DMS 273 (cell line): Measurements from ENCODE around the gene GOLIM4.
A peak's percentile ranks its signal among the peaks of the same experiment; 100 is the strongest.

Source experiments
- DNase-seq: peaks from one replicate; lab custom pipeline; 2025; ENCODE audit not compliant: unreplicated experiment; lab: John Stamatoyannopoulos, UW

The GOLIM4 gene

GRCh38 chr3:168097381-168097780 lies 1.7 kb upstream of the GOLIM4 start:
- DNase-seq: no peak

GRCh38 chr3:168096210-168096652 lies 507 bp upstream of the GOLIM4 start:
- DNase-seq: peak; percentile 99

- peak; percentile 92 for DNase-seq
These were observed 680 bp downstream of the GOLIM4 start for GRCh38 chr3:168094877-168095610.

- peak; percentile 94 for DNase-seq
These were observed 1.2 kb downstream of the GOLIM4 start for GRCh38 chr3:168094580-168094876.

GRCh38 chr3:168093790-168094189 lies 1.9 kb downstream of the GOLIM4 start:
- DNase-seq: no peak

- peak; percentile 52 for DNase-seq
These were observed 2.5 kb downstream of the GOLIM4 start for GRCh38 chr3:168093229-168093628.

GRCh38 chr3:168091941-168092340 lies 3.8 kb downstream of the GOLIM4 start:
- peak; percentile 45 for DNase-seq

GRCh38 chr3:168091302-168091858 lies 4.3 kb downstream of the GOLIM4 start:
- DNase-seq: no peak

- no peak for DNase-seq
These were observed 5.2 kb downstream of the GOLIM4 start for GRCh38 chr3:168090306-168091085.

GRCh38 chr3:168089179-168089771 lies 6.4 kb downstream of the GOLIM4 start:
- no peak for DNase-seq

- DNase-seq: peak; percentile 77
These were observed 7.5 kb downstream of the GOLIM4 start for GRCh38 chr3:168088106-168088720.

- DNase-seq: no peak
These were observed 8.2 kb downstream of the GOLIM4 start for GRCh38 chr3:168087539-168087938.

GRCh38 chr3:168086541-168087260 lies 9.0 kb downstream of the GOLIM4 start:
- DNase-seq: no peak

- peak; percentile 90 for DNase-seq
These were observed 10.1 kb downstream of the GOLIM4 start for GRCh38 chr3:168085491-168086119.

GRCh38 chr3:168083906-168084305 lies 11.8 kb downstream of the GOLIM4 start:
- no peak for DNase-seq

GRCh38 chr3:168081856-168082255 lies 13.9 kb downstream of the GOLIM4 start:
- DNase-seq: no peak

GRCh38 chr3:168081171-168081771 lies 14.5 kb downstream of the GOLIM4 start:
- no peak for DNase-seq

GRCh38 chr3:168080499-168081170 lies 15.1 kb downstream of the GOLIM4 start:
- no peak for DNase-seq

GRCh38 chr3:168080022-168080421 lies 15.7 kb downstream of the GOLIM4 start:
- DNase-seq: no peak
